ENCODE results near the gene HMOX2. TPM values are rescaled to one million over a fixed set of nuclear protein-coding genes. Genes with fewer than 3 reads are reported as not detected.

The HMOX2 gene
- 46.9 to 59.6 TPM (median 55.7 TPM) in 5 replicates for total RNA-seq (2022; extraction: Qiagen RNA extraction; ENCODE audit: low read depth)

DNA sequence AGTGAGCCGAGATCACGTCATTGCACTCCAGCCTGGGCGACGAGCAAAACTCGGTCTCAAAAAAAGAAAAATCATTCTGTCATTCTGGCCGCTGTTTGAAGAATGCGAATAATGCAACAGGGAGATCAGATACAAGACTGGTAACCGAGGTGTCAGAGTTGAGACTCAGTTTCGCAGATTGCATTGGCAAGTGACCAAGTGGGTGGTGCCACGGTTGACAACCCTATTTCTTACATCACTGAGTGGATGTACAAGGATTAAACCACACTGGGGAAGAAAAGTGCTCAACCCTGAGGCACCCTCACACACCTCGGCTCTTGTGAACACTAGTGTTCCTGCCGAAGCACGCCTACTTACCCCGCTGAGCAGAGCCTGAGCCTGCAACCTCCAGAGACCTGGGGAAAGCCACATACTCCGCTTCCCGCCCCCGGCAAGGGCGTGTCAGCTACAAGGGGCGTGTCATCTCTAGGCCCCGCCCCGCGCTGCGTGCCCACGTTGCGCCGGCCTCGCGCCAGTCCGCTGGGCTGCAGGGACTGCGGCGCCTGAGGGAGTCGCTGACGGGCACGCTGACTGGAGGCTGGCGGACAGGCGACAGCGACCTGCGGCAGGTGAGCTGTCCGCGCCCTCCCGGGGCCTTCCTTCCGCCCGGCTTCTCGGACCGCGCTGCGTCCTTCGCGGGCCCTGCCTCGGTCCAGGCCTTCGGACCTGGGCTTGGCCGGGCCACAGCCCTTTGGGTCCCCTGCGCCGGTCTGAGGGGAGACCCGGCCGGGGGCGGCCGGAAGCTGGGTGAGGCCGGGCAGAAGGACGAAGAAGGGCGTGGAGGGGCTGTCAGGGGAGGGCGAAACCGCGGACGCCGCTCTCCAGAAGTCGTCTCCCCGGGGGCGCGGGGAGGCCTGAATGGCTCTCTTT is at the start of gene HMOX2:
Gene HMOX2, plus strand, starts transcription at position 519 of the 909 bp plus-strand sequence. CDS start 29,127 bp downstream, outside the sequence.

DNA sequence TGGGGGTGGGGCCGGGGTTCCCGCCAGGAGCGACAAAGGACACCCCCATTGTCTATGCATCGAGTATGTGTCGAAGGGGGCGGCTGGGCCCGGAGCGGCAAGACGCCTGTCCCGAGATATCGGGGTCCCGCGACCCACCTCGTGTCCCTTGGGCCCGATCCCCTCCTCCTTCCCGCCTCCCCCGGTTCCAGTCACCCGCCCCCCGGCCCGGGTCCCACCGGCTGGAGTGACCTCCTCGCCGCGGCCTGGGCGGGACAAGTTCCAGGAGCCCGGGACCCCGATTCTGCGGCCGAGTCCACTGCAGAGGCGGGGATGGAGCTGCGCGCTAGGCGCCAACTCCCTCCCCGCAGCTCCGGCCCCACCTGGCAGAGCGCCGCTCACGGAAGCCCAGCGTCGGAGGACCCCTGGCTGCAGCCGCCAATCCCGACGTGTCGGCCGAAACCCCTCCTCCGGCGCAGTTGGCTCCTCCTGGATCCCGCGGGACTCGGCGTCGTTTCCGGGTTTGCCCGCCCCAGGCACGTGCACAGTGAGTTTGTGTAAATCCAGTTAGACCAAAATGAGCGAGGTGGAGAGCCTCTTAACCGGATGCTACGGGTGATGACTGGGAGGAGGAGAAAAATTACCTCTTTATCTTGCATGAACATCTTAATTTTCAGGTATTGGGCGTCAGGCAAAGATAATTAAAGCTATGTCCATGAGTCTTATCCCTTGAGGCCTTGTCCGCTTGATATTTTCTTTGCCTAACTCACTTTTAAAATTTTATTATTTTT is 1.8 kb upstream of the HMOX2 start, which contains the start of gene NMRAL1:
Gene NMRAL1, minus strand, starts transcription at position 434 of the 770 bp plus-strand sequence. CDS start 493 bp downstream, outside the sequence.

GRCh38 chr16:4538350-4539235 is 62.4 kb downstream of the HMOX2 start, which contains the start of gene CDIP1:
TSS of gene CDIP1 (minus strand) at chr16:4538773. CDS start at chr16:4514130, 24,643 bp downstream.

DNA sequence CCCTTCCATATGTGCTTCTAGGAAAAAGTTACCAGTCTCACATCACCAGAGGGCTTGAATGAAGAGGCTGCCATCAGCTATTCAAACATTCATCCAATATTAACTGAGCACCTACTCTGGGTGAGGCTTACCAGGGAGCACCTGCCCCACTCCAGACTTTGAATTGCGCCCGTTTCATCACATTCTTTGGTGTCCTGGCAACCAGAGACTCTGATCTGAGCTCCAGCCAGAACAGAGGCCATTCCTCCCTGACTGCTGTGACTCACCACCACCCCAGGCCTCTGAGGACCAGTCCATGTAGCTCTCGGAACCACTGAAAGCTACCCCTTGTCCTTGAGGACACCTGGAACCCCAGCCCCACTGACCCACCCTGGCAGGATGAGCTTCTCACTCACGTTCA is 79.9 kb downstream of the HMOX2 start, which contains the start of gene C16orf96:
Gene C16orf96, plus strand, starts transcription at position 229 of the 400 bp plus-strand sequence. Its CDS starts 150 bp downstream, at position 379.

Other genes with a start within 250 kb of the HMOX2 start
- 0.01 to 0.05 TPM (median 0.03 TPM) in 3 of 5 replicates, not detected in the others for gene SRL, start 234.3 kb upstream of the HMOX2 start, total RNA-seq (2022; extraction: Qiagen RNA extraction; ENCODE audit: low read depth)
- 18.6 to 21.5 TPM (median 19.4 TPM) in 5 replicates for gene TFAP4, start 203.4 kb upstream of the HMOX2 start, total RNA-seq (2022; extraction: Qiagen RNA extraction; ENCODE audit: low read depth)
- 23.8 to 32.9 TPM (median 31.4 TPM) in 5 replicates for gene GLIS2, start 160.3 kb upstream of the HMOX2 start, total RNA-seq (2022; extraction: Qiagen RNA extraction; ENCODE audit: low read depth)
- gene PAM16, start 125.1 kb upstream of the HMOX2 start, total RNA-seq (2022; extraction: Qiagen RNA extraction; ENCODE audit: low read depth): 59.2 to 75.6 TPM (median 73.7 TPM) in 5 replicates
- 6.0 to 8.4 TPM (median 8.1 TPM) in 5 replicates for gene VASN, start 104.5 kb upstream of the HMOX2 start, total RNA-seq (2022; extraction: Qiagen RNA extraction; ENCODE audit: low read depth)
- gene CORO7, start 59.8 kb upstream of the HMOX2 start, total RNA-seq (2022; extraction: Qiagen RNA extraction; ENCODE audit: low read depth): 11.8 to 18.6 TPM (median 14.5 TPM) in 5 replicates
- 58.0 to 78.6 TPM (median 76.4 TPM) in 5 replicates for gene DNAJA3, start 50.5 kb upstream of the HMOX2 start, total RNA-seq (2022; extraction: Qiagen RNA extraction; ENCODE audit: low read depth)
- gene NMRAL1, start 1.8 kb upstream of the HMOX2 start, total RNA-seq (2022; extraction: Qiagen RNA extraction; ENCODE audit: low read depth): 43.2 to 45.5 TPM (median 44.5 TPM) in 5 replicates
- 9.0 to 12.2 TPM (median 11.4 TPM) in 5 replicates for gene CDIP1, start 62.4 kb downstream of the HMOX2 start, total RNA-seq (2022; extraction: Qiagen RNA extraction; ENCODE audit: low read depth)
- gene C16orf96, start 79.9 kb downstream of the HMOX2 start, total RNA-seq (2022; extraction: Qiagen RNA extraction; ENCODE audit: low read depth): not detected in 5 replicates
- gene UBALD1, start 138.5 kb downstream of the HMOX2 start, total RNA-seq (2022; extraction: Qiagen RNA extraction; ENCODE audit: low read depth): 36.2 to 64.0 TPM (median 59.9 TPM) in 5 replicates
- 37.4 to 44.5 TPM (median 39.1 TPM) in 5 replicates for gene MGRN1, start 148.4 kb downstream of the HMOX2 start, total RNA-seq (2022; extraction: Qiagen RNA extraction; ENCODE audit: low read depth)
- 17.3 to 25.2 TPM (median 24.0 TPM) in 5 replicates for gene NUDT16L1, start 217.2 kb downstream of the HMOX2 start, total RNA-seq (2022; extraction: Qiagen RNA extraction; ENCODE audit: low read depth)

Data from A549 treated with CpdA at 1 μM for 4 hours (cell line).